ENCODE data around the gene ABCC1.

ABCC1 gene

DNA sequence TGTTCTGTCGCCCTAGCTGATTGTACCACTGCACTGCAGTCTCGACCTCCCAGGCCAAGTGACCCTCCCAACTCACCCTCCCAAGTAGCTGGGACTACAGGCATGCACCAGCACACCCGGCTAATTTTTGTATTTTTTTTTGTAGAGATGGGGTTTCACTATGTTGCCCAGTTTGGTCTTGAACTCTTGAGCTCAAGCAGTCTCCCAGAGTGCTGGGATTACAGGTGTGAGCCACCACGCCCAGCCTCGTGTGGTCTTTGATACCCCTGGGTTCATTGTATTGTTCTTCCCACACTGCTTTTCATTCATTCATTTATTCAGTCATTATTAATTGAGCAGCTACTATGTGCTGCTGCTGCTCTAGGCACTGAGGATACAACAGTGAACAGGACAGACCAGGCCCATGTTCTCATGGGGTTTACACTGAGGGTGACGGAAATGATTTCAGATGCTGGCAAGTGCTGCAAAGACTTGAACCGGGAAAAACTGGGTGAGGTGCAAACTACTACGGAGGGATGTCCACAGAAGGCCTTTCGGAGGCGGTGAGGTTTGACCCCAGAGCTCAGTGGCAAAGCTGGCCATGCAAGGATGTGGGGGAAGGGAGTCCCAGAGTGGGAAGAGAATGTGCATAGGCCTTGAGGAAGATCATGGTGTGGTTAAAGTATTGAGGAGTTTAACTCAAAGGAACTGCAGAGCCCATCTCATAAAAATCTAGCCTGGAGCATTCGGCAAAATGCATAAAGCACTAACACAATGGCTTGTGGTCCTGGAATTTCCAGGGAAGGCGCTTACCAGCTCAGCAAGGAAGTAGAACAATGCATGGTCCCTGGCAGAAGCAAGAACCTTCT lies 10.9 kb downstream of the ABCC1 start:
- H3K36me3 ChIP-seq (ENCODE audit: insufficient read depth, low read length): 0 out of 2 replicates have a peak, but pooled peaks cover 5% of the 10 kb centered on the region
- H3K9me2 ChIP-seq (replicated peaks; ENCODE audit: low read depth, low read length): no peaks in the 10 kb centered on the region
- H2AFZ ChIP-seq (ENCODE audit: low read length): no peak overlapping the region
- H3K4me1 ChIP-seq (ENCODE audit: insufficient read depth, low read length, poor library complexity, severe bottlenecking): peaks cover 37% of the 10 kb centered on the region
- peaks cover 5% of the 10 kb centered on the region; the same call in 1 of the 2 replicates for H3K9me3 ChIP-seq (ENCODE audit: insufficient read depth, low read depth, low read length)
- TF ChIP-seq, protein P1, sequence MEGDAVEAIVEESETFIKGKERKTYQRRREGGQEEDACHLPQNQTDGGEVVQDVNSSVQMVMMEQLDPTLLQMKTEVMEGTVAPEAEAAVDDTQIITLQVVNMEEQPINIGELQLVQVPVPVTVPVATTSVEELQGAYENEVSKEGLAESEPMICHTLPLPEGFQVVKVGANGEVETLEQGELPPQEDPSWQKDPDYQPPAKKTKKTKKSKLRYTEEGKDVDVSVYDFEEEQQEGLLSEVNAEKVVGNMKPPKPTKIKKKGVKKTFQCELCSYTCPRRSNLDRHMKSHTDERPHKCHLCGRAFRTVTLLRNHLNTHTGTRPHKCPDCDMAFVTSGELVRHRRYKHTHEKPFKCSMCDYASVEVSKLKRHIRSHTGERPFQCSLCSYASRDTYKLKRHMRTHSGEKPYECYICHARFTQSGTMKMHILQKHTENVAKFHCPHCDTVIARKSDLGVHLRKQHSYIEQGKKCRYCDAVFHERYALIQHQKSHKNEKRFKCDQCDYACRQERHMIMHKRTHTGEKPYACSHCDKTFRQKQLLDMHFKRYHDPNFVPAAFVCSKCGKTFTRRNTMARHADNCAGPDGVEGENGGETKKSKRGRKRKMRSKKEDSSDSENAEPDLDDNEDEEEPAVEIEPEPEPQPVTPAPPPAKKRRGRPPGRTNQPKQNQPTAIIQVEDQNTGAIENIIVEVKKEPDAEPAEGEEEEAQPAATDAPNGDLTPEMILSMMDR (conservative IDR thresholded peaks at IDR 0.05; ENCODE audit: low read length): no peak
- TF ChIP-seq EZH2phosphoT487 (IDR thresholded peaks at IDR 0.05; ENCODE audit: borderline replicate concordance): no peak
- no peaks in the 10 kb centered on the region for H3K27me3 ChIP-seq (ENCODE audit: insufficient read depth, low read length, poor library complexity, severe bottlenecking)
- H3K79me2 ChIP-seq (ENCODE audit: insufficient read depth, low read length): peaks cover 94% of the 10 kb centered on the region
- peak overlapping the region; percentile 73 for H3K9ac ChIP-seq (ENCODE audit: low read depth, low read length, poor library complexity, severe bottlenecking)
- H3K4me3 ChIP-seq (ENCODE audit: low read length, poor library complexity, severe bottlenecking): peak overlapping the region; percentile 74
- peaks cover 18% of the 10 kb centered on the region; the same call in 1 of the 2 replicates for H3F3A ChIP-seq (ENCODE audit: low read depth)
- peak overlapping the region; percentile 85 for H3K4me2 ChIP-seq (ENCODE audit: low read depth, low read length, poor library complexity, severe bottlenecking)
- peaks cover 16% of the 10 kb centered on the region for H4K20me1 ChIP-seq (ENCODE audit: insufficient read depth, low read length, poor library complexity, severe bottlenecking)

DNA sequence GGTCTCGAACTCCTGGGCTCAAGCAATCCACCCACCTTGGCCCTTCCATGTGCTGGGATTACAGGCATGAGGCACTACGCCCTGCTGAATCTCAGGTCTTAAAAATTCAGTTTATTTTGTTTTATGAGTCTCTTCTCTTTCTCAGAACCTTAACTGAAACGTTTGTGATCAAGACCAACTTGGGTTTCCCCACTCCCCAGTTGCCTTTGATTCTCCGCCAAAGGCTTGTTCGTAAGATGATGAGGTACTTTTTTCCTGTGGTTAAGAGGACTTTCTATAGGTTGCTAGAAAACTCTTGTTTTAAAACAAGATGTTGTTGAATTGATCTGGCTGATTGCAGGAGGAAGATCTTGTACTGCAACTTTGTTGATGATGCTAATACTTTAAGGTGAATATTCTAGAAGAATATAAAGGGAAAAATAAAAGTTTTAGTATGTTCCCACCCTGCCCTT lies 11.7 kb downstream of the ABCC1 start:
- Histone ChIP-seq H4K20me1 (ENCODE audit: insufficient read depth, low read length, poor library complexity, severe bottlenecking) (peaks cover 11% of the 10 kb centered on the region), H3K4me3 (ENCODE audit: low read length, poor library complexity, severe bottlenecking) (peak overlapping the region; percentile 74), H3F3A (ENCODE audit: low read depth) (peaks cover 18% of the 10 kb centered on the region; the same call in 1 of the 2 replicates), H2AFZ (ENCODE audit: low read length) (no peak overlapping the region), H3K9ac (ENCODE audit: low read depth, low read length, poor library complexity, severe bottlenecking) (peak overlapping the region; percentile 73), H3K4me1 (ENCODE audit: insufficient read depth, low read length, poor library complexity, severe bottlenecking) (peaks cover 33% of the 10 kb centered on the region), H3K9me3 (ENCODE audit: insufficient read depth, low read depth, low read length) (peaks cover 5% of the 10 kb centered on the region; the same call in 1 of the 2 replicates), H3K4me2 (ENCODE audit: low read depth, low read length, poor library complexity, severe bottlenecking) (peak overlapping the region; percentile 85), H3K9me2 (replicated peaks; ENCODE audit: low read depth, low read length) (no peaks in the 10 kb centered on the region), H3K36me3 (ENCODE audit: insufficient read depth, low read length) (0 out of 2 replicates have a peak, but pooled peaks cover 5% of the 10 kb centered on the region), H3K27me3 (ENCODE audit: insufficient read depth, low read length, poor library complexity, severe bottlenecking) (no peaks in the 10 kb centered on the region), H3K79me2 (ENCODE audit: insufficient read depth, low read length) (peaks cover 94% of the 10 kb centered on the region)
- no peak for TF ChIP-seq EZH2phosphoT487 (IDR thresholded peaks at IDR 0.05; ENCODE audit: borderline replicate concordance)
- TF ChIP-seq, protein P1 (conservative IDR thresholded peaks at IDR 0.05; ENCODE audit: low read length): no peak

DNA sequence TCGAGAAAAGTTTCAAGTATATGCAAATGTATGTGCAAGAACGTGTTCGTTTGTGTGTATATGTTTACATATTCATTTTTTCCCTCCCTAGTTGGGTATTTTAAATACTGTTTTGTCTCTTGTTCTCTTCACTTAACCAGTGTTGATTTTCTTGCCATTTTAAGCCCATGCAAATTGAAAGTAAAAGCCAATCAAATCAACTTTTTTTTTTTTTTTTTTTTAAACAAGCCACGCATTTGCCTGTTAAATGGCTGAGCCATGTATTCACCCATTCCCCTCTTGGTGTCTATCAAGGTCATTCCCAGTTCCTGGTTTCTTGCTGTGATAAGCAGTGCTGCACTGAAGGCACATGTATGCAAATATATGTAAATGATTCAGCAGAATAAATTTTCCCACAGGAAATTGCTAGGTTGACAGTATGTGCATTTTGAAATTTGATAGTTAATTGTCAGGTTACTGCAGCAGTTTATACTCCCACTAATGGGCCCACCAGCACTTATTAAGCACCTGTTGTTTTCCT lies 12.2 kb downstream of the ABCC1 start:
- Histone ChIP-seq H3K4me1 (ENCODE audit: insufficient read depth, low read length, poor library complexity, severe bottlenecking) (peaks cover 33% of the 10 kb centered on the region), H4K20me1 (ENCODE audit: insufficient read depth, low read length, poor library complexity, severe bottlenecking) (peaks cover 11% of the 10 kb centered on the region), H3K9me2 (replicated peaks; ENCODE audit: low read depth, low read length) (no peaks in the 10 kb centered on the region), H2AFZ (ENCODE audit: low read length) (no peak overlapping the region), H3K27me3 (ENCODE audit: insufficient read depth, low read length, poor library complexity, severe bottlenecking) (no peaks in the 10 kb centered on the region), H3K36me3 (ENCODE audit: insufficient read depth, low read length) (0 out of 2 replicates have a peak, but pooled peaks cover 5% of the 10 kb centered on the region), H3F3A (ENCODE audit: low read depth) (peaks cover 18% of the 10 kb centered on the region; the same call in 1 of the 2 replicates), H3K9ac (ENCODE audit: low read depth, low read length, poor library complexity, severe bottlenecking) (peak overlapping the region; percentile 73), H3K4me3 (ENCODE audit: low read length, poor library complexity, severe bottlenecking) (peak overlapping the region; percentile 74), H3K4me2 (ENCODE audit: low read depth, low read length, poor library complexity, severe bottlenecking) (peak overlapping the region; percentile 85), H3K9me3 (ENCODE audit: insufficient read depth, low read depth, low read length) (peaks cover 5% of the 10 kb centered on the region; the same call in 1 of the 2 replicates), H3K79me2 (ENCODE audit: insufficient read depth, low read length) (peaks cover 94% of the 10 kb centered on the region)
- TF ChIP-seq, protein P1 (conservative IDR thresholded peaks at IDR 0.05; ENCODE audit: low read length): no peak
- no peak for TF ChIP-seq EZH2phosphoT487 (IDR thresholded peaks at IDR 0.05; ENCODE audit: borderline replicate concordance)

All from Loucy (cell line).